ENCODE results near the gene TEX26.
"Not testable (repeated sequence)": the region's sequence is repeated elsewhere in the genome, so short reads cannot be mapped to it uniquely, and the experiment has no call there.

Gene TEX26

DNA sequence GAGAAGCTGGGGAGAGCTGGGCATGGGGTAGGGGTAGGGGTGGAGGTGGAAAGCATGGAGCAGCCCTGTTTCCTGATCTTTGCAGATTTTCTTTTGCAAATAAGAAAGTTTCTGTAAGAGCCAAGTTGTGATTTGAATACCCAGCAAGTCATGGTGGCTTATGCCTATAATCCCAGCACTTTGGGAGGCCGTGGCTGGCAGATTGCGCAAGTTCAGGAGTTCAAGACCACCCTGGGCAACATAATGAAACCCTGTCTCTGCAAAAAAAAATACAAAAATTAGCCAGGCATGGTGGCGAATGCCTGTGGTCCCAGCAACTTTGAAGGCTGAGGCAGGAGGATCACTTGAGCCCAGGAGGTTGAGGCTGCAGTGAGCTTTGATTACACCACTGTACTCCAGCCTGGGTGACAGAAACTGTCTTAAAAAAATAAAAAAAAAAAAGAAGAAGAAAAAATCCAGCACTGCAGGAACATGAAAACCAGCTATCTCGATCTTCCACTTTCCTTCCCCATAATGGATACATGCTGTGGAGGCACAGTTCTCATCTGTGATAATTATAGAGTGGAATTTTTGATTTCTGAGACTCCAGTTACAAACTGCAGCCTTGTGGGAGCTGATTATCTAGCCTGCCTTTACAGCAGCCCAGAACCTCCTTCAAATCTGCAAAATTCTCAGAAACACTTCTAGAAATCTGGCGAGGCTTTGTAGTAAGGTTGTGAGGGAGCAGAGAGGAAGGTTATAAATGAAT lies 12.1 kb upstream of the TEX26 start:
- no peaks in the 10 kb centered on the region for H3K4me1 ChIP-seq (ENCODE audit: insufficient read depth, insufficient read length)
- DNase-seq (ENCODE audit: low read depth, low spot score) = no peak
- no peaks in the 10 kb centered on the region for H3K36me3 ChIP-seq (ENCODE audit: insufficient read depth, insufficient read length, low read length)
- no peak overlapping the region for H3K4me3 ChIP-seq (ENCODE audit: insufficient read length, low read depth)
- no peaks in the 10 kb centered on the region for H3K9me3 ChIP-seq (ENCODE audit: insufficient read depth, low read length)
- H3K27me3 ChIP-seq (ENCODE audit: insufficient read depth, insufficient read length) = no peaks in the 10 kb centered on the region
- TF ChIP-seq ZNF274 (IDR thresholded peaks at IDR 0.05; ENCODE audit: low read depth, low read length) = no peak
- no peak for TF ChIP-seq SUZ12 (IDR thresholded peaks at IDR 0.05; ENCODE audit: extremely low read depth, insufficient read depth, insufficient read length)
- TF ChIP-seq YY1 (IDR thresholded peaks at IDR 0.05; ENCODE audit: insufficient read depth, insufficient read length) = no peak
- no peak overlapping the region for H3K9ac ChIP-seq (ENCODE audit: insufficient read length, low read depth)

- H3K36me3 ChIP-seq (ENCODE audit: insufficient read depth, insufficient read length, low read length) = no peaks in the 10 kb centered on the region
- DNase-seq (ENCODE audit: low read depth, low spot score) = no peak
- no peaks in the 10 kb centered on the region for H3K9me3 ChIP-seq (ENCODE audit: insufficient read depth, low read length)
- no peak overlapping the region for H3K9ac ChIP-seq (ENCODE audit: insufficient read length, low read depth)
- H3K4me1 ChIP-seq (ENCODE audit: insufficient read depth, insufficient read length) = no peaks in the 10 kb centered on the region
- TF ChIP-seq YY1 (IDR thresholded peaks at IDR 0.05; ENCODE audit: insufficient read depth, insufficient read length) (no peak), SUZ12 (IDR thresholded peaks at IDR 0.05; ENCODE audit: extremely low read depth, insufficient read depth, insufficient read length) (no peak), ZNF274 (IDR thresholded peaks at IDR 0.05; ENCODE audit: low read depth, low read length) (no peak)
- no peaks in the 10 kb centered on the region for H3K27me3 ChIP-seq (ENCODE audit: insufficient read depth, insufficient read length)
- no peak overlapping the region for H3K4me3 ChIP-seq (ENCODE audit: insufficient read length, low read depth)
Observed at GRCh38 chr13:30923418-30923817, 9.0 kb upstream of the TEX26 start.

- H3K9me3 ChIP-seq (ENCODE audit: insufficient read depth, low read length) = no peaks in the 10 kb centered on the region
- H3K4me1 ChIP-seq (ENCODE audit: insufficient read depth, insufficient read length) = peaks cover 2% of the 10 kb centered on the region
- H3K36me3 ChIP-seq (ENCODE audit: insufficient read depth, insufficient read length, low read length) = no peaks in the 10 kb centered on the region
- H3K4me3 ChIP-seq (ENCODE audit: insufficient read length, low read depth) = no peak overlapping the region
- H3K9ac ChIP-seq (ENCODE audit: insufficient read length, low read depth) = no peak overlapping the region
- DNase-seq (ENCODE audit: low read depth, low spot score) = no peak
- no peaks in the 10 kb centered on the region for H3K27me3 ChIP-seq (ENCODE audit: insufficient read depth, insufficient read length)
- TF ChIP-seq YY1 (IDR thresholded peaks at IDR 0.05; ENCODE audit: insufficient read depth, insufficient read length) (no peak), ZNF274 (IDR thresholded peaks at IDR 0.05; ENCODE audit: low read depth, low read length) (no peak), SUZ12 (IDR thresholded peaks at IDR 0.05; ENCODE audit: extremely low read depth, insufficient read depth, insufficient read length) (no peak)
Observed at GRCh38 chr13:30924721-30925120, 7.7 kb upstream of the TEX26 start.

GRCh38 chr13:30925429-30925828 lies 7.0 kb upstream of the TEX26 start:
- H3K27me3 ChIP-seq (ENCODE audit: insufficient read depth, insufficient read length) = no peaks in the 10 kb centered on the region
- DNase-seq (ENCODE audit: low read depth, low spot score) = no peak
- no peak overlapping the region for H3K4me3 ChIP-seq (ENCODE audit: insufficient read length, low read depth)
- no peaks in the 10 kb centered on the region for H3K9me3 ChIP-seq (ENCODE audit: insufficient read depth, low read length)
- H3K36me3 ChIP-seq (ENCODE audit: insufficient read depth, insufficient read length, low read length) = no peaks in the 10 kb centered on the region
- TF ChIP-seq YY1 (IDR thresholded peaks at IDR 0.05; ENCODE audit: insufficient read depth, insufficient read length) = no peak
- TF ChIP-seq ZNF274 (IDR thresholded peaks at IDR 0.05; ENCODE audit: low read depth, low read length) = no peak
- TF ChIP-seq SUZ12 (IDR thresholded peaks at IDR 0.05; ENCODE audit: extremely low read depth, insufficient read depth, insufficient read length) = no peak
- H3K4me1 ChIP-seq (ENCODE audit: insufficient read depth, insufficient read length) = peaks cover 2% of the 10 kb centered on the region
- H3K9ac ChIP-seq (ENCODE audit: insufficient read length, low read depth) = no peak overlapping the region

DNA sequence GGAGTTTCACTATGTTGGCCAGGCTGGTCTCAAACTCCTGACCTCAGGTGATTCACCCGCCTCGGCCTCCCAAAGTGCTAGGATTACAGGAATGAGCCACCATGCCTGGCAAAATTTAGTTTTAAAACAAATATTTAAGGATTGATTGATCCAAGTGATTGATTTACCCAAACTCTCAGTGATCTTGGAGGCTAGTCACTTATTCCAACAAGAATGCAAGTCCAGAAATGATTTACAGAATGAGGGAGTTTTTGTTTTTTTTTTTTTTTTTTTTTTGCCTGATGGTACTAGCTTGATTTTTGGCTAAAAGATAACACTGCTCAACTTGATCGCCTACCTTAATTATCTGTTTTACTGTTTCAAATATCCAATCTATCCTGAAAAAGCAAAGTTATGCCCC lies 5.7 kb upstream of the TEX26 start:
- peaks cover 3% of the 10 kb centered on the region for H3K27me3 ChIP-seq (ENCODE audit: insufficient read depth, insufficient read length)
- TF ChIP-seq YY1 (IDR thresholded peaks at IDR 0.05; ENCODE audit: insufficient read depth, insufficient read length) = no peak
- TF ChIP-seq ZNF274 (IDR thresholded peaks at IDR 0.05; ENCODE audit: low read depth, low read length) = no peak
- no peak for TF ChIP-seq SUZ12 (IDR thresholded peaks at IDR 0.05; ENCODE audit: extremely low read depth, insufficient read depth, insufficient read length)
- peaks cover 2% of the 10 kb centered on the region for H3K4me1 ChIP-seq (ENCODE audit: insufficient read depth, insufficient read length)

GRCh38 chr13:30927188-30927587 lies 5.3 kb upstream of the TEX26 start:
- H3K4me3 ChIP-seq (ENCODE audit: insufficient read length, low read depth); H3K9me3 ChIP-seq (ENCODE audit: insufficient read depth, low read length); H3K9ac ChIP-seq (ENCODE audit: insufficient read length, low read depth); H3K27me3 ChIP-seq (ENCODE audit: insufficient read depth, insufficient read length); H3K36me3 ChIP-seq (ENCODE audit: insufficient read depth, insufficient read length, low read length); DNase-seq (ENCODE audit: low read depth, low spot score); H3K4me1 ChIP-seq (ENCODE audit: insufficient read depth, insufficient read length): not testable (repeated sequence)

More for the DNA sequence above, 5.7 kb upstream of the TEX26 start:
- no peak overlapping the region for H3K4me3 ChIP-seq (ENCODE audit: insufficient read length, low read depth)
- H3K9ac ChIP-seq (ENCODE audit: insufficient read length, low read depth) = no peak overlapping the region
- no peaks in the 10 kb centered on the region for H3K9me3 ChIP-seq (ENCODE audit: insufficient read depth, low read length)
- DNase-seq (ENCODE audit: low read depth, low spot score) = no peak
- H3K36me3 ChIP-seq (ENCODE audit: insufficient read depth, insufficient read length, low read length) = no peaks in the 10 kb centered on the region

GRCh38 chr13:30927595-30927994 lies 4.9 kb upstream of the TEX26 start:
- H3K4me3 ChIP-seq (ENCODE audit: insufficient read length, low read depth) = no peak overlapping the region
- no peaks in the 10 kb centered on the region for H3K36me3 ChIP-seq (ENCODE audit: insufficient read depth, insufficient read length, low read length)
- no peaks in the 10 kb centered on the region for H3K9me3 ChIP-seq (ENCODE audit: insufficient read depth, low read length)
- no peak for DNase-seq (ENCODE audit: low read depth, low spot score)
- peaks cover 10% of the 10 kb centered on the region for H3K27me3 ChIP-seq (ENCODE audit: insufficient read depth, insufficient read length)
- no peak overlapping the region for H3K9ac ChIP-seq (ENCODE audit: insufficient read length, low read depth)
- TF ChIP-seq SUZ12 (IDR thresholded peaks at IDR 0.05; ENCODE audit: extremely low read depth, insufficient read depth, insufficient read length) = no peak
- TF ChIP-seq ZNF274 (IDR thresholded peaks at IDR 0.05; ENCODE audit: low read depth, low read length) = no peak
- no peak for TF ChIP-seq YY1 (IDR thresholded peaks at IDR 0.05; ENCODE audit: insufficient read depth, insufficient read length)
- H3K4me1 ChIP-seq (ENCODE audit: insufficient read depth, insufficient read length) = peaks cover 2% of the 10 kb centered on the region

Data from NT2/D1 (cell line).